Memory B cell (primary cell): Measurements from ENCODE around the gene CSGALNACT2.

Experiments used
- ATAC-seq: fragments of 150-1000 bp; cut with Tn5 transposase; 2 replicates; pipeline ENCODE4 v1.10.0; 2021; ENCODE audit warnings: low read depth, mild to moderate bottlenecking, moderate library complexity
- DNase-seq, 2 donors: peaks; one replicate each; pipeline ENCODE4 v3.0.0; 2022; ENCODE audit warnings: low spot score in 2 of 2
- H3K27ac Mint-ChIP-seq: one replicate; pipeline ENCODE4 v1.8.0; 2022; ENCODE audit warnings: mild to moderate bottlenecking, moderate library complexity, mixed read lengths
- H3K27me3 Mint-ChIP-seq: one replicate; pipeline ENCODE4 v1.8.0; 2022; ENCODE audit warnings: mixed read lengths
- H3K36me3 Mint-ChIP-seq: one replicate; pipeline ENCODE4 v1.8.0; 2022; ENCODE audit warnings: mild to moderate bottlenecking, mixed read lengths
- H3K4me1 Mint-ChIP-seq: one replicate; pipeline ENCODE4 v1.8.0; 2022; ENCODE audit warnings: mixed read lengths
- H3K4me3 Mint-ChIP-seq: one replicate; pipeline ENCODE4 v1.8.0; 2022; ENCODE audit warnings: mild to moderate bottlenecking, moderate library complexity, mixed read lengths
- H3K9me3 Mint-ChIP-seq: one replicate; pipeline ENCODE4 v1.8.0; 2022; ENCODE audit warnings: mixed read lengths

CSGALNACT2 gene

GRCh38 chr10:43106256-43107091 is 31.8 kb upstream of the CSGALNACT2 start:
- Mint-ChIP-seq H3K4me3 (peak overlapping the region; percentile 41), H3K4me1 (peaks cover 13% of the 10 kb centered on the region), H3K27me3 (peaks cover 10% of the 10 kb centered on the region), H3K36me3 (no peaks in the 10 kb centered on the region), H3K27ac (peak overlapping the region; percentile 52), H3K9me3 (no peaks in the 10 kb centered on the region)
- ATAC-seq (no peak), DNase-seq (no peak)

GRCh38 chr10:43108951-43109350 is 29.3 kb upstream of the CSGALNACT2 start:
- no peak for DNase-seq
- Mint-ChIP-seq H3K27me3 (no peaks in the 10 kb centered on the region), H3K4me1 (peaks cover 13% of the 10 kb centered on the region), H3K9me3 (no peaks in the 10 kb centered on the region), H3K4me3 (no peak overlapping the region), H3K27ac (no peak overlapping the region), H3K36me3 (no peaks in the 10 kb centered on the region)
- ATAC-seq, result no peak

GRCh38 chr10:43109671-43110249 is 28.5 kb upstream of the CSGALNACT2 start:
- H3K27me3 Mint-ChIP-seq, result no peaks in the 10 kb centered on the region
- H3K4me1 Mint-ChIP-seq, result peaks cover 13% of the 10 kb centered on the region
- H3K9me3 Mint-ChIP-seq, result no peaks in the 10 kb centered on the region
- H3K27ac Mint-ChIP-seq, result no peak overlapping the region
- ATAC-seq, result no peak
- H3K4me3 Mint-ChIP-seq, result no peak overlapping the region
- no peaks in the 10 kb centered on the region for H3K36me3 Mint-ChIP-seq
- no peak for DNase-seq

- H3K27ac Mint-ChIP-seq, result no peak overlapping the region
- no peak for ATAC-seq
Observed at GRCh38 chr10:43110338-43111071, 27.7 kb upstream of the CSGALNACT2 start.

GRCh38 chr10:43111101-43111500 is 27.1 kb upstream of the CSGALNACT2 start:
- no peaks in the 10 kb centered on the region for H3K27me3 Mint-ChIP-seq
- no peaks in the 10 kb centered on the region for H3K36me3 Mint-ChIP-seq
- no peak for ATAC-seq
- no peak overlapping the region for H3K4me3 Mint-ChIP-seq
- no peaks in the 10 kb centered on the region for H3K9me3 Mint-ChIP-seq
- no peak for DNase-seq
- H3K27ac Mint-ChIP-seq, result no peak overlapping the region
- H3K4me1 Mint-ChIP-seq, result peaks cover 11% of the 10 kb centered on the region

More at GRCh38 chr10:43110338-43111071, 27.7 kb upstream of the CSGALNACT2 start:
- Mint-ChIP-seq H3K4me1 (peaks cover 12% of the 10 kb centered on the region), H3K36me3 (no peaks in the 10 kb centered on the region), H3K4me3 (no peak overlapping the region), H3K9me3 (no peaks in the 10 kb centered on the region), H3K27me3 (no peaks in the 10 kb centered on the region)
- no peak for DNase-seq

- no peak overlapping the region for H3K4me3 Mint-ChIP-seq
- H3K27ac Mint-ChIP-seq, result no peak overlapping the region
- DNase-seq, result no peak
- H3K36me3 Mint-ChIP-seq, result no peaks in the 10 kb centered on the region
- H3K27me3 Mint-ChIP-seq, result no peaks in the 10 kb centered on the region
- no peak for ATAC-seq
- peaks cover 1% of the 10 kb centered on the region for H3K4me1 Mint-ChIP-seq
- H3K9me3 Mint-ChIP-seq, result no peaks in the 10 kb centered on the region
Observed at GRCh38 chr10:43111921-43112607, 26.2 kb upstream of the CSGALNACT2 start.

GRCh38 chr10:43112608-43112961 is 25.7 kb upstream of the CSGALNACT2 start:
- Mint-ChIP-seq H3K27ac (no peak overlapping the region), H3K4me1 (peaks cover 2% of the 10 kb centered on the region), H3K27me3 (no peaks in the 10 kb centered on the region), H3K9me3 (no peaks in the 10 kb centered on the region), H3K36me3 (no peaks in the 10 kb centered on the region), H3K4me3 (no peak overlapping the region)
- ATAC-seq, result no peak
- no peak for DNase-seq

GRCh38 chr10:43113201-43114087 is 24.8 kb upstream of the CSGALNACT2 start:
- no peak overlapping the region for H3K27ac Mint-ChIP-seq
- H3K36me3 Mint-ChIP-seq, result no peaks in the 10 kb centered on the region
- no peaks in the 10 kb centered on the region for H3K9me3 Mint-ChIP-seq
- no peaks in the 10 kb centered on the region for H3K27me3 Mint-ChIP-seq
- ATAC-seq, result no peak
- no peak for DNase-seq
- peaks cover 2% of the 10 kb centered on the region for H3K4me1 Mint-ChIP-seq
- H3K4me3 Mint-ChIP-seq, result no peak overlapping the region

- DNase-seq, result no peak
- Mint-ChIP-seq H3K27me3 (no peaks in the 10 kb centered on the region), H3K4me1 (peaks cover 4% of the 10 kb centered on the region), H3K27ac (no peak overlapping the region), H3K9me3 (no peaks in the 10 kb centered on the region), H3K36me3 (no peaks in the 10 kb centered on the region), H3K4me3 (no peak overlapping the region)
- no peak for ATAC-seq
Observed at GRCh38 chr10:43114088-43114742, 24.0 kb upstream of the CSGALNACT2 start.

- H3K4me1 Mint-ChIP-seq, result peaks cover 6% of the 10 kb centered on the region
- ATAC-seq (no peak), DNase-seq (no peak)
- no peaks in the 10 kb centered on the region for H3K9me3 Mint-ChIP-seq
- H3K27me3 Mint-ChIP-seq, result no peaks in the 10 kb centered on the region
- no peaks in the 10 kb centered on the region for H3K36me3 Mint-ChIP-seq
- H3K4me3 Mint-ChIP-seq, result no peak overlapping the region
- H3K27ac Mint-ChIP-seq, result no peak overlapping the region
Observed at GRCh38 chr10:43114743-43115611, 23.3 kb upstream of the CSGALNACT2 start.

- no peak overlapping the region for H3K27ac Mint-ChIP-seq
- DNase-seq (no peak), ATAC-seq (no peak)
- no peaks in the 10 kb centered on the region for H3K36me3 Mint-ChIP-seq
- H3K27me3 Mint-ChIP-seq, result no peaks in the 10 kb centered on the region
- H3K4me1 Mint-ChIP-seq, result peaks cover 12% of the 10 kb centered on the region
- no peaks in the 10 kb centered on the region for H3K9me3 Mint-ChIP-seq
- H3K4me3 Mint-ChIP-seq, result no peak overlapping the region
Observed at GRCh38 chr10:43115881-43116595, 22.2 kb upstream of the CSGALNACT2 start.

GRCh38 chr10:43116596-43116995 is 21.6 kb upstream of the CSGALNACT2 start:
- H3K27ac Mint-ChIP-seq, result no peak overlapping the region
- H3K9me3 Mint-ChIP-seq, result no peaks in the 10 kb centered on the region
- H3K4me3 Mint-ChIP-seq, result no peak overlapping the region
- no peaks in the 10 kb centered on the region for H3K36me3 Mint-ChIP-seq
- DNase-seq (no peak), ATAC-seq (no peak)
- peaks cover 18% of the 10 kb centered on the region for H3K4me1 Mint-ChIP-seq
- no peaks in the 10 kb centered on the region for H3K27me3 Mint-ChIP-seq
